Measurements from ENCODE around the gene SLMAP. TPM values are rescaled to one million over a fixed set of nuclear protein-coding genes. Genes with fewer than 3 reads are reported as not detected.

Gene SLMAP
- total and polyA plus RNA-seq, 2 experiments from 2014 or later = 32.1 to 73.0 TPM

GRCh38 chr3:57810048-57810447 lies 53.9 kb downstream of the SLMAP start (continued):
- TF ChIP-seq REST (IDR thresholded peaks at IDR 0.05; ENCODE audit: unreplicated experiment) = no peak

- H3K27me3 ChIP-seq (ENCODE audit: insufficient read depth) = no peaks in the 10 kb centered on the region
- no peak overlapping the region for H2AFZ ChIP-seq
- peaks cover 14% of the 10 kb centered on the region; the same call in 1 of the 2 replicates for H3K4me1 ChIP-seq (ENCODE audit: insufficient read depth)
- Mint-ChIP-seq H3K9me3 (no peaks in the 10 kb centered on the region), H3K27ac (no peak overlapping the region), H3K4me1 (peaks cover 28% of the 10 kb centered on the region), H3K36me3 (ENCODE audit: low read depth) (no peaks in the 10 kb centered on the region), H3K27me3 (ENCODE audit: insufficient read depth, low read depth, poor library complexity) (peaks cover 7% of the 10 kb centered on the region), H3K4me3 (no peak overlapping the region)
- H3K4me2 ChIP-seq = no peak overlapping the region
- no peak for DNase-seq (ENCODE audit: low spot score)
- TF ChIP-seq ZNF462 (CRISPR knock-in tag; IDR thresholded peaks at IDR 0.05) (no peak), CTCF (conservative IDR thresholded peaks at IDR 0.05; ENCODE audit: low read depth in 2 of 2) (no peak), NANOG (IDR thresholded peaks at IDR 0.05; ENCODE audit: borderline replicate concordance) (no peak)
- H3K36me3 ChIP-seq (ENCODE audit: insufficient read depth) = no peaks in the 10 kb centered on the region
- peaks cover 15% of the 10 kb centered on the region; the same call in 1 of the 2 replicates for H4K20me1 ChIP-seq (replicated peaks; ENCODE audit: insufficient read depth)
- no peak for ATAC-seq
- H3K4me3 ChIP-seq = no peak overlapping the region
- H3K9me2 ChIP-seq (ENCODE audit: insufficient read depth) = no peaks in the 10 kb centered on the region
- H3K79me2 ChIP-seq (replicated peaks; ENCODE audit: insufficient read depth) = peaks cover 94% of the 10 kb centered on the region
- no peaks in the 10 kb centered on the region for H3F3A ChIP-seq (replicated peaks; ENCODE audit: low read depth)
- no peak overlapping the region for H3K27ac ChIP-seq (ENCODE audit: low read depth)
Measured at GRCh38 chr3:57810471-57811137, 54.5 kb downstream of the SLMAP start.
